BJ (cell line): ENCODE data around the gene DNER. TPM values are rescaled to one million over a fixed set of nuclear protein-coding genes. Genes with fewer than 3 reads are reported as not detected.

Experiments
- CTCF ChIA-PET: fragments of 350-600 bp; formaldehyde crosslinking; extraction: SDS; loops from one replicate; lab custom pipeline; 2021; ENCODE audit warnings: antibody characterized with exemption, inconsistent platforms; lab: Yijun Ruan, JAX
- POLR2A ChIA-PET: fragments of 300-600 bp; sonication (Branson Sonifier 250); formaldehyde crosslinking; extraction: SDS; loops from one replicate; lab custom pipeline; 2021; ENCODE audit warnings: antibody characterized with exemption; lab: Charles Lee
- DNase-seq: peaks from one replicate; pipeline ENCODE4 v3.0.0-alpha.2; 2011; ENCODE audit warnings: low read depth
- H3K27me3 ChIP-seq: 2 replicates; pipeline ENCODE4 v1.6.0; 2011; ENCODE audit warnings: low read length; ENCODE audit not compliant: control insufficient read depth, insufficient read depth
- H3K36me3 ChIP-seq: 2 replicates; pipeline ENCODE4 v1.5.1; 2011; ENCODE audit warnings: low read length; ENCODE audit not compliant: control insufficient read depth, insufficient read depth
- H3K4me3 ChIP-seq: 2 replicates; pipeline ENCODE4 v1.5.1; 2011; ENCODE audit warnings: low read depth, mild to moderate bottlenecking, control low read depth, low read length
- polyA plus RNA-seq: library from polyadenylated mRNA; depleted of rRNA; stranded (reverse); fragments of >200 nt; gene quantifications from 2 replicates; pipeline ENCODE4 v1.2.3, GENCODE V29; 2011
- TF ChIP-seq, protein P1 (sequence below): IDR thresholded peaks from 2 replicates; pipeline ENCODE4 v1.5.1; 2011; ENCODE audit warnings: low read depth, mild to moderate bottlenecking, control low read depth, inconsistent platforms, low read length, moderate library complexity; ENCODE audit not compliant: insufficient read depth

DNER gene
- polyA plus RNA-seq, 1 experiment: 0.02 TPM

DNA sequence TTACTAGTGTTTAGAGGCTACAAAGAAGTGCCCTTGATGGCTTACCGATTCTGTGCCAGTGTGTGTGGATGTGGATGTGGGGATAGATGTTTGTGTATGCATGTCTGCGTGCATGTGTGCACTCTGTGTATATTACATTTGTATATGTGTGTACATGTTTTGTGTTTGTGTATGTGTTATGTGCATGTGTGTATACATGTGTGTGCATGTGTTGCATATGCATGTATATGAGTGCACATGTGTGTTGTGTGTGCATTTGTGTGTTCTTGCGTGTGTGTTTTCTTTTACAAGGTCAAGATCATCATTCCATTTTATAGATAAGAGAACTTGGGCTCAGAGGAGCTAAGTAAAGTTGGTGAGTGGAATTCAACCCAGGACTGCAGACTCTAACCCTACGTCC, 226.1 kb downstream of the DNER start:
- Histone ChIP-seq H3K27me3 (peaks cover 2% of the 10 kb centered on the region), H3K4me3 (no peak overlapping the region), H3K36me3 (no peaks in the 10 kb centered on the region)
- TF ChIP-seq, protein P1, sequence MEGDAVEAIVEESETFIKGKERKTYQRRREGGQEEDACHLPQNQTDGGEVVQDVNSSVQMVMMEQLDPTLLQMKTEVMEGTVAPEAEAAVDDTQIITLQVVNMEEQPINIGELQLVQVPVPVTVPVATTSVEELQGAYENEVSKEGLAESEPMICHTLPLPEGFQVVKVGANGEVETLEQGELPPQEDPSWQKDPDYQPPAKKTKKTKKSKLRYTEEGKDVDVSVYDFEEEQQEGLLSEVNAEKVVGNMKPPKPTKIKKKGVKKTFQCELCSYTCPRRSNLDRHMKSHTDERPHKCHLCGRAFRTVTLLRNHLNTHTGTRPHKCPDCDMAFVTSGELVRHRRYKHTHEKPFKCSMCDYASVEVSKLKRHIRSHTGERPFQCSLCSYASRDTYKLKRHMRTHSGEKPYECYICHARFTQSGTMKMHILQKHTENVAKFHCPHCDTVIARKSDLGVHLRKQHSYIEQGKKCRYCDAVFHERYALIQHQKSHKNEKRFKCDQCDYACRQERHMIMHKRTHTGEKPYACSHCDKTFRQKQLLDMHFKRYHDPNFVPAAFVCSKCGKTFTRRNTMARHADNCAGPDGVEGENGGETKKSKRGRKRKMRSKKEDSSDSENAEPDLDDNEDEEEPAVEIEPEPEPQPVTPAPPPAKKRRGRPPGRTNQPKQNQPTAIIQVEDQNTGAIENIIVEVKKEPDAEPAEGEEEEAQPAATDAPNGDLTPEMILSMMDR: no peak
- no peak for DNase-seq
- ChIA-PET POLR2A (no interaction called here), CTCF (no interaction called here)

DNA sequence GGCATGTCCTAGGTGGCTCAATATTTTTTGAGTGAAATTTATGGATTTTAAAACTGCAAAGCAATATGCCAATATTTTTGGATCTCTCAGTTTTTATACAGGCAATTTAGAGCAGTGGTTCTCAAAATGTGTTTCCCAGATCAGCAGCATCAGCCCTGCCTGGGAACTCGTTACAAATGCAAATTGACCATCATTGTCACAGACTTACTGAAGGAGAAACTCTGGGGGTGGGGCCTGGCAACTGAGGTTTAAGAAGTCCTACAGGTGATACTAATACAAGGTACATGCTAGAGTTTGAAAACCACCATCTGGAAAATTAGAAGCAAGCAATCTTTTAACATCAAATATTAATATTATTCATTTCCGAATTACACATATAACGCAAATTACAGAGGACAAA, 227.7 kb downstream of the DNER start:
- TF ChIP-seq, protein P1: no peak
- Histone ChIP-seq H3K36me3 (no peaks in the 10 kb centered on the region), H3K4me3 (no peak overlapping the region), H3K27me3 (peaks cover 2% of the 10 kb centered on the region)
- POLR2A ChIA-PET: no interaction called here
- DNase-seq: no peak
- CTCF ChIA-PET: interaction anchor here (0.6 kb wide), 1 partner anchor 239 kb away, joined by 3 read pairs; no protein-coding TSS in a partner anchor

DNA sequence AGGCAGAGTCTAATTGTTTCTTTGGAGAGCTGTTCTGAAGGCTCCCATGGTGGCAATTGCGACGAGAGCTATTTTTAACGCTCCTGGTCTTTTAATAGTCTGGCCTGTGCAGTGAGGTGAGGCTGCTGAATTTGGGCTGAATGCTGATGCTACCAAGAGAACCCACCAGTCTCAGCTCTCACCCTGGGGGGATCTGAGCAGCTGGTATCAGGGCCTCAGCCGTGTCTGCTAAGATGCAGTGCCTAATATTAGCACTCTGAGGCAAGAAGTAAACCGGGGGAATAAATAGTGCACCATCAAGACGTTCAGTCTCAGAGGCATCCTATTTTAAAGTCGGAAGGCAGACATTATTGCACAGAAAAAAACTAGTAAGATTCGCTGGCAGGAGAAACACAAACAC, 228.5 kb downstream of the DNER start:
- ChIA-PET CTCF (interaction anchor here (0.8 kb wide), 1 partner anchor 12 kb away, joined by 4 read pairs; no protein-coding TSS in a partner anchor), POLR2A (no interaction called here)
- DNase-seq: no peak
- H3K27me3 ChIP-seq: peaks cover 2% of the 10 kb centered on the region
- no peaks in the 10 kb centered on the region for H3K36me3 ChIP-seq
- TF ChIP-seq, protein P1: no peak
- no peak overlapping the region for H3K4me3 ChIP-seq

DNA sequence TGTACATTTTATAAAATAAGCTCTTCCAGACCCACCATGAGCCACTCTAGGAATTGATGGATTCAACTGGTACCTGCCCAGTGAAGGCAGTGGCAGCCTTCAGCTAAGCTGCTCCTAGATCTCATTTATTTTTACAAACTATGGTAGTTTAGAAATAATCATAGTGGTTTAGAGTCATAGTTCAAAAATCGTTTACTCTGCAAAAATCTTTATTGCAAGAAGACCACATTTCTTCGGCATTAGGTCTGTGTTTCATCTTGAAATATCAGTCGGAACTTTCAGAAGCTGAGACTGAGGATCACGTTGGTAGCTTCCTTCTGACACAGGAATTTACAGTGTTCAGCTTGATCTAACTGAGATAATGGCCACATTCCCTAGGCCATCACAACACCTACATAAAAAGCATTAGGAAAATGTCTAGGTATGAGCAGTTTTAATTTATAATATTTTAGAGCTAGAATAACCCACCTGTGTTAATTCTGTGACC, 237.0 kb downstream of the DNER start:
- DNase-seq: no peak
- H3K27me3 ChIP-seq: 0 out of 2 replicates have a peak, but pooled peaks cover 1% of the 10 kb centered on the region
- no peak overlapping the region for H3K4me3 ChIP-seq
- CTCF ChIA-PET: interaction anchor here (1.2 kb wide), 2 partner anchors 110 to 1587 kb away, joined by 3 to 4 read pairs; no protein-coding TSS in a partner anchor
- H3K36me3 ChIP-seq: no peaks in the 10 kb centered on the region
- POLR2A ChIA-PET: no interaction called here
- TF ChIP-seq, protein P1: no peak

DNA sequence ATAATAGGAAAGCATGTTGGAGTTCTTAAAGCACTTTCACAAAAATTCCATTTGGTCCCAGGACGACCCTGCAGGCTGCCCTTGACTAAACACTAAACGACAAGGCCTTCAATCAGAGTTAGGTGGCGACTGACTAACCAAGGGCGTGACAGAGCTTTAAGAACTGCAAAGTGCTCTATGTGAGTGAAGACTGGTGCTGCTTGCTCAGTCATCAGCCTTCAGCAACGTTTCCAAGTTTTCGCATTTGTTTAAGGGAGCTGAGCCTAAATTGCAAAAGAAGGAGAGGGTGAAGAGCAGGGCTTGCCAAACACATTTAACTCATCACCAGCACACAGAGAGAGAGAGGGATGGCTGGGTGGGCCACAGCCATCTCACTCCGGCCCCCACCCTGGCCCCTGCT, 238.6 kb downstream of the DNER start:
- H3K36me3 ChIP-seq: no peaks in the 10 kb centered on the region
- no peak overlapping the region for H3K4me3 ChIP-seq
- CTCF ChIA-PET: no interaction called here
- H3K27me3 ChIP-seq: 0 out of 2 replicates have a peak, but pooled peaks cover 1% of the 10 kb centered on the region
- DNase-seq: no peak
- POLR2A ChIA-PET: no interaction called here
- TF ChIP-seq, protein P1: no peak
